ENCODE measurements around the gene ASIC2.
A peak's percentile ranks its signal among the peaks of the same experiment; 100 is the strongest.

The ASIC2 gene

DNA sequence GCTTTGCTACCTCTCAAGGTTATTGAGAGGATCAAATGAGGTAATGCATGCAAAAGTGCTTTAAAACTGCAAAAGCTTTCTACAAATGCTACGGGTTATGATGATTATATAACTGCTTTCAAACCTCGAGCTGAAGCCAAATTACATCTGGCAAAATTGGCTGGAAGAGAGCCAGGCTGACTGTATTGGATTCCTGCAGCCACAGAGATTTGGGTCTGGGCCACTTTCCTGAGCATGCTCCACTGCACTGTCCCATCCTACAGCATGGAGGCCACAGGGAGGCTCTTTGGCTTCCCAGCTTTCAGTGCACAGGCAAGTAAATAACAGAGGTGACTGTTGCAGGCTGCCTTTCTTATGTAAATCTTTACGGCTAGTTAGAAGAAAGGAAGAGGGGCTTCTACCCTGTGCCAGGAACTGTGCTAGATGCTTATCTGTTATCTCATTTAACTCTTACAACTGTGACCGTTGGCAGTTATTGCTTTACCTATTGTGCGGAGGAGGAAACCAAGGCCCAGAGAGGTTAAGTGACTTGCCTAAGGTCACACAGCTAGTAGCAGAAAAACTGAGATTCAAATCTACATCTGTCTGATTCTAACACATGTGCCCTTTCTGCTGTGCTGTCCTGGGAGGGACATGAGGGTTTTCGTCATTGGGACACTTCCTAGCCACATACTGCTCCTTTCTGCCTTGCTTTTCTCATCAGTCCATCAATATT lies 179.7 kb downstream of the ASIC2 start:
- DNase-seq (ENCODE audit: low spot score) = peak; percentile 76

DNA sequence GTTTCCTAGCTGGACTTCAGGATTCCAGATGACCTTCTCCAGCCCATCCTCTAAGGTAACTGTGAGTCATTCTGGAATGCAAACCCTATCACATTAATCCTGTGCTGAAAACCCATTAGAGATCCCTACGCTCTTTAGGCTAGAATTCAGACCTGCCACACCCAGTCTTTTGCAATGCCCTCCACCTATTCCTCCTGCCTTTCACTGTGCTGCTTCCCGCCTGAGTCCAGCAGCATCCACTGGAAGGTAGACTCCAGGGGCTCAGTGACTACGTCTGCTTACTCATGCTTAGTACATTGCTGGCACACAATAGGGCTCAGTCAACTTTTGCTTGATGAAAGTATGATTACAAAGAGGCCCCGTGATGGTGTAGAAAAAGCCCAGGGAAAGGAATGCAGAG lies 180.3 kb downstream of the ASIC2 start:
- no peak for DNase-seq (ENCODE audit: low spot score)

DNA sequence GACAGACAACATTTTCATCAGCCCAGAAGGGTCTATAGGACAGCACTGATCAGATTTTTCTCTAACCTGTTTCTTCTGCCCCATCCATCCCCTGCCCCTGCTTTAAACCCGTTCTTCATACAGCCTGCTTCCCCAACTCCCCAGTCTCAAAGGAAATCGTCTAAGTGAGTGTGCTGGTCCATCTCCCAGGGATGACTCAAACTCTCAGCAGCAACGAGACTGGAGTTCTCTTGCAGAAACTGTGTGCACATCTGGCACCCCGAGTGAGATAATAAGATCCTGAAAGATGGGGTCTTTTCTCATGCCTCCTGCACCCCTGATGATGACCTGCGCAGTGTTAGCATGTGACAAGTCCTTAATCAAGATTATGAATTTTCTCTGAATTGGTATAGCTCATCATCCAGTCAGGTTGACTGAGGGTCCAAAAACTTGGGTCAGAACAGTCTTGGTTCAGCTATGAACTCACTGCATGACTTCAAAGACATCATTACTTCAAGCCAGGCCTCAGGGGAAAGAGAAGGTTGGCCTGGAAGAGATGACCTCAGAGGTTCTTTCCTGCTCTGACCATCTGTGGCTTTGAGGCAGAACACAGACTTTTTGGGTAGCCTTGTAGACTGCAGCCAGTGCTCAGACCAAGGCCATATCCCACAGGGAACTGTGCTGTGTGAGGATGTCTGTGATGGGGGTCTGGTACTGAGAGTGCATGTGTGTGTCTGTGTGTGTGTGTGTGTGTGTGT lies 183.6 kb downstream of the ASIC2 start:
- DNase-seq (ENCODE audit: low spot score) = no peak

DNA sequence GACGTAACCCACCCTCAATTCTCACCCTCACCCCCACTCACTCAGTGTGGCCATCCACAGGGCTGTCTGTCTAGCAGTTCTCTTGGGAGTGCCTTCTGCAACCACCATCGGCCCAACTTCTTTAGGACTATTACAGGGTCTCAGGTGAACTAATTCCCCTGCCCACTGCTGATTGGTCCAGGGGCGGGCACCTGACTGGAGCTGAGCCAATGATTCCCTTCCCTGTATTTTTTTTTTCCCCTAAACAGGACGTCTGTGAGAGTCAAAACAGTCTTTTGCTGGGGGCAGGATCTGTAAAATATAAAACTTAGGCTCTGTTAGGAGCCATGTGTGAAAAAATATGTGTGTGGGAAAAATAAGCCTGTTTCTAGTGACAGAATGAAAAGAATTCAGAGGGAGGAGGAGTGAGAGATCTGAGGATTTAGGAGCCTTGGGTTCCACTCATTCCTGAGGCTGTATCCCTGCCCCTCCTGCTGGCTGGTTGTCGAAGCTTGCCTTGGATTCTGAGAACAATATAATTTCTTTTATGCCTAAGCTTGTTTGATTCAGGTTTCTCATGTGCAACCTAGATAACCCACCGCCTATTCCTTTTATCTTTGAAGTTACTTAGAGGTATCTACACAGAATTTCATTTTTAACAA lies 186.4 kb downstream of the ASIC2 start:
- no peak for DNase-seq (ENCODE audit: low spot score)

DNA sequence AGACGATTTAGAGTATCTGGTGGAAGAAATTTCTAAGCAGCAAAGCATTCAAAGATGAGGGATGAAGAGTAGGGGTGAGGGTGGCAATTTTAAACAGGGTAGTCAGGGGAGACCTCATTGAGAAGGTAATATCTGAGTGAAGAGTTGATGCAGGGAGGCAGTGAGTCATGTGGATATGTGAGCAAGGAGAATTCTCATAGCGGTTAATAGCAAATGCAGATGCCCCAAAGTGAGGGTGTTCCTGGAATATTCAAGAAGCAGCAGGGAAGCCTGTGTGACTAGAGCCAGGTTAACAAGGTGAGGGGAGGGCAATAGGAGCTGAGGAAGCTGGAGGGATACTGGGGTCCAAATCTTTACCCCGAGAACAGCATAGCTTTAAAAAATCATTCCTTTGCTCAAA lies 187.2 kb downstream of the ASIC2 start:
- DNase-seq (ENCODE audit: low spot score) = no peak

DNA sequence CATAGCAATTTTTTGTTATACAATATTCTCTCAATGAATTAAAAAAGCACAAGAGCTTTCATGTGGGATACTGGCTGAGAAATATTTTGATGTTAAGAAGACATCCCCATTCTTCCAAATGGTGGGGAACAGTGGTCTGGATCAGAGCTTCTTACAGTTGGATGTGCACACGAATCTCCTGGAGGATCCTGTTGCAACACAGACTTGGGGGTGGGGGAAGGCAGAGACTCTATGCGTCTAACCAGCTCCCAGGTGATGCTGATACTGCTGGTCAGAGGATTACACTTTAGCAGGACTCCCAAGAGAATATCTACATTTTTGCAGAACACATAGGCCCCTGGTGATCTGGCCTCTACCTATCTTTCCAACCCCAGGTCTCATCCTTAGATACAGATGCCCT lies 193.2 kb downstream of the ASIC2 start:
- DNase-seq (ENCODE audit: low spot score) = no peak

DNA sequence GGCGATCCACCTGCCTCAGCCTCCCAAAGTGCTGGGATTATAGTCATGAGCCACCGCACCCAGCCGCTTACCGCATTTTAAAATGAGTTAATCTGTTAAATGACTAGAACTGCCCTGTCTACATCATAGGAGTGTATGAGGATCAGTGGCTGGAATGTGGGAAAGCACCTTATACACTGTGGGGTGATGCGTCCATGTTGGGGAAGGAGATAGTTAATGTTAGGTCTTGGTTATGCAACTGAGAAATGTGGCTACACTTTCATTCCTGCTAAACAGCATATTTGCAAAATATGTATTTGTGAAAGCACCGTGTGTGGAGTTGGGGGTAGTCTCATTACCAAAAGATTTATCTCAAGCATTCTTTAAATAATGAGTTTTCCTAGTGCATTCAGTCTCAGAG lies 193.8 kb downstream of the ASIC2 start:
- no peak for DNase-seq (ENCODE audit: low spot score)

DNA sequence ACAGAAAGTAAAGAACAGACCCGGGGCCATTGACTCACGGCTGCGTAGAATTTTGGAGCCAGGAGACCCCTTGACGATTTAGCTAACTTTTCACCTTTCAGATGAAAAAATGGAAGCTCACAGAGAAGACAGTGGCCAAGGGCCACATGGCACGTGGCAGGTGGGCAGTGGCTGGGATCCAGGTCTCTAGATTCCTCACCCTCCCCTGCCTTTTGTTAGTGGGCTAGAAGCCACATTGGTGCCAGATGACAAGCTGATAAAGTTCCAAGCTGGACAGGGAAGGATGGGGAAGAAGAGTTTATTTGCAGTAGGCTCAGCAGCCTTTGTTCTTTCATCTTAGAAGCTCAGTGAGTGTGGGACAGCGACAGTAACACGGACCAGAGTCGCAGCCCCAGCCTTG lies 195.7 kb downstream of the ASIC2 start:
- no peak for DNase-seq (ENCODE audit: low spot score)

DNA sequence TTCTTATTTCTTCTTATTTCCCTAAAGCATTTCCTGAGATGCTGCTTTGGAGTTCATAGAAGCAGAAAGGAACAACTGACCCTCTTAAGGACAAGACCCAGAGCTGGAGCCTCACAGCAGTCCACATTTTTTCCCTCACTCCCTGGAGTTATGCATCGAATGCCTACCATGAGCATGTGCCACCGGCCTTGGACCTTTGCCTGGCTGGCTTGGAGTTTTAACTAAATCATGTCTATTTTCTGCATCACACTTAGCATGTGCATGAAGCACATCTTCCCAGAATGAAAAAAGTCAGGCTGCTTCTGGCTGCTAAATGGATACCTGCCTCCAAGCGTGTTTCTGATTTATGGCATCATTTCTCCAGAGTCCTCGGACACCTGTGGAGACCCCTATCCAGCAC lies 196.9 kb downstream of the ASIC2 start:
- no peak for DNase-seq (ENCODE audit: low spot score)

DNA sequence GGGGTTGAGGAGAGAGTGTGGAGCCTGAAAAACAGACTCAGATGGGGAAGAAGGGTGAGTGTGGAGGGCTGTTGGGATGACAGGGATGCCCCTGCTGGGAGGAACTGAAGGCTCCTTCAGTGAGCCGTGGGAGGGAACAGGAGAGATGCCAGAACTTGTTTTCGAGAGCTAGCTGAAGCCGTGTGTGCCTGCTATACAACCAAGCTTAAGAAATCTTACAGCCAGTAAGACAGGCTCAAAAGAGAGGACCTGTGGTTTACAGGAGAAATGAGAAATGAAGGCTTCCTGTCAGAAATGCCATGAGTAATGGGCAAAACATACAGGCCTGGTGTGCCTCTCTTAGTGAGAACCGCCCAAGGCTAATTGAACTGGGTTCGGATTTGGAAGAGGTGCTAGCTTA lies 201.8 kb downstream of the ASIC2 start:
- no peak for DNase-seq (ENCODE audit: low spot score)

DNA sequence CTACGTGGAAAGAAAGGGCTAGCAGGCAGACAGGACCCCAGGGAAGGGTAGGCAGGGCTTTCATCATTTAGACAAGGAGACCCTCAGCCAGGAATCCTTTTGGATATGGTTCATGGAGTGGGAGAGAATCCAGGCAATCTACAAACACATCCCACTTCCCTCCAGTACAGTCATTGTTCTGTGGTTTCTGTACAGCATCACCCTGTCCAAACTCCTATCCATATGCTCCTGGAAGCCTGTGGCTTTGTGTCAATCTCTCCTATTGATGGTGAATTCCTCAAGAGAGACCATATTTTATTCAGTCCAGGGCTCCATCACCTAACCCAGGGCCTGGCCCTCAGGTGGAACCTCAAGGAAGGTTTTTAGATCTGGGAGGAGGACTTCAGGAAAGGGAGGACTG lies 202.3 kb downstream of the ASIC2 start:
- no peak for DNase-seq (ENCODE audit: low spot score)

DNA sequence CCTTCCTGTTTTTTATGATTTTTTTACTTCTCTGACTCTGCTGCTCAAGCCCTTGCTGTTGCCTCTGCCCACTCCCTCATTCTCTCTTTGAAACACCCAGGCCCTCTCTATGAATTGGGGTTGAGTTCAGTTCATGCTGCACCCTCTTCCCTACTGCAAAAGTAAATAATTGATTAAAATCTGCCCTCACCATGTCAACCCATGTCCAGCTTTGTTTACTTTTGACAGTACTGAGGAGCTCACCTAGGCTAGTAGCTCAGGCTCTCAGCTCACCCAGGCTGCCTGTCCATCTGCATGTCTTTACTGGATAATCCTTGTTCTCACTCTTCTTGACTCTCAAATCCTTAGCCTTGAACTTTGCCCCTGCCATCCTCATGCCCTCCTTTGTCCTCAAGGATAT lies 206.2 kb downstream of the ASIC2 start:
- DNase-seq (ENCODE audit: low spot score) = no peak

DNA sequence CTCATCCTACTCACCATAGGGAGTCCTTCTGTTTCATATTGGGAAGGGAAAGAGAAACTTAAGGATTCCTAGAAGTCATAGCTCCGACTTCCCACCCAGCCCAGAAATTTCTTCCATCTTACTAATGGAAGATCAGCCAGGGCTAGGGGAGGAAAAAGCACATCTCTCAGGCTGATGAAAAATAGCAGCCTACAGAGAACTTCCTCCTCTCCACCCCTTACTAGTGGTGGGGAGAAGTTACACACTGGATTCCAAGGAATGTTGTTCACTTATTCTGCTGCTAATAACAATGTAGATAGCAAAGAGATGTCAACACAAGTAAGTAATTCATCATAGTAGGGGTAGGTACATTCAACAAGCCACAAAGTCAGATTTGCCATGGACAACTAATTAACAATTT lies 207.1 kb downstream of the ASIC2 start:
- DNase-seq (ENCODE audit: low spot score) = no peak

DNA sequence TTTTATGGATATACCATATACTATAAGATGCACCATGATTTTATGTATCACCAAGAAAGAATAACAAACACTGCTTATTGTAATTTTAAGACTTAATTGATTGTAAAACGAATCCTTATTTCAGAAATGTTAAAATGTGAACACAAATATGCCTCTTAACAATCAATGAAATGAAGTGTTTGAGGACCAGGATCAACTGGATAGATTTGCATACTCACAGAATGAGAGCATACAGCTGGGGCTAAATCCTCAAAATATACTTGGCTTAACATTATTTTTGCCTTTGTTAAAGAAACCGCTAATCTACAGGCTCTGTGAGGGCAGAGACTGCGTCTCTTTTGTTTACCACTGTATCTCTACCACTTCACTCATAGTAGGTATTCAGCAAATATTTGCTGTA lies 207.8 kb downstream of the ASIC2 start:
- DNase-seq (ENCODE audit: low spot score) = no peak

DNA sequence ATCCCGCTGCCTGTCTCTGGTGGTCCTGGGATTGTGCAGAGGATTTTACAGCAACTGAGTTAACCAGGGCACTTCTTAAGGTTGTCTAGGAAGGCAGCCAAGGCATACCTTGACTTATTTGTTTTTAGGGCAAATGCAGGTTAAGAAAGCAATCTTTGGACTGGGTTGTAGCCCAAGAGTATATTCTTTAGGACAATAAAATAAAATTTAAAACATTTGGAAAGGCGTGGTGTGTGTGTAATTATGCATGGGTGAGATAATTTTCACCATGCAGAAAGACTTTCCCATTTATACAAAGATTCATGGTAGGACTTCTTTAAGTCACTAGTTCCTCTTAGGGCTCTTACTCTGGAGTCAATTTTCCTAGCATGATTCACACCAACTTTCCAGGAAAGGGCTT lies 208.3 kb downstream of the ASIC2 start:
- DNase-seq (ENCODE audit: low spot score) = no peak

DNA sequence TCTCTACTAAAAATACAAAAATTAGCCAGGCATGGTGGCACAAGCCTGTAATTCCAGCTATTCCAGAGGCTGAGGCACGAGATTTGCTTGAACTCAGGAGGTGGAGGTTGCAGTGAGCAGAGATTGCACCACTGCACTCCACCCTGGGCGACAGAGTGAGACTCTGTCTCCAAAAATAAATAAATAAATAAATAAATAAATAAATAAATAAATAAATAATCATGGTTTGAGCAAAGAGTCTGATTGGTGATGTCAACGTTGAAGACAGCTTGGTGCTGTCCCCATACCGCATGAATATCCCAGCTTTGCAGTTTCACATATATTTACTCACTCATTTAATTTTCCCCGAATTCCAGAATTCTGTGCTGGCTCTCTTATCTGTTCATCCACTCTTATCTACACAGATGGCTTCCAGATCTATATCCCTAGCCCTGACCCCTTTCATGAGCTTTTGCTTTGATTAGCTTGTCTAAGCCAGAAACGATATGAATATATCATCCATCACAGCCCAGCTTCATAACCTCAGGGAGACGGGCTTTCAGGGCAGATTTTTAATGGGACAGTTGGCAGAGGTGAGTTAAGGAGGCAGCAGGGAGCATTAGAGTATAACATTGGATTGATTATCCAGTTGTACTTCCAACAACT lies 210.4 kb downstream of the ASIC2 start:
- no peak for DNase-seq (ENCODE audit: low spot score)

DNA sequence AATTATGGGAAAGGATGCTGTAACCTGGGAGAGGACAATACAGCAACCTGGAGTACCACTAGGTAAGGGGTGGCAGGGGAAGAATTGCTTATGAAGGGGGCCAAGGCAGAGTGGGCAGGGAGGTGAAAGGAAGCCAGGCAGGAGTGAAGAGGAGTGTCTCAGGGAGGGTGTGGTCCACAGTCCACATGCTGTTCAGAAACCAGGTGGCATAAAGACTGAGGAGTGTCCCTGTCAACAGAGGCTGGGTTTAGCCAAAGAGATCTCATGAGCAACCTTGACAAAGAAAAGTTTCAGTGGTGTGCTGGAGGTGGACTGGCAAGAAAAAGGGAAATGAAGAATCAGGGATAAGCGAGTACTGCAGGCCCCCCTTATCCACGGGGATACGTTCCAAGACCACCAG lies 213.0 kb downstream of the ASIC2 start:
- DNase-seq (ENCODE audit: low spot score) = no peak

DNA sequence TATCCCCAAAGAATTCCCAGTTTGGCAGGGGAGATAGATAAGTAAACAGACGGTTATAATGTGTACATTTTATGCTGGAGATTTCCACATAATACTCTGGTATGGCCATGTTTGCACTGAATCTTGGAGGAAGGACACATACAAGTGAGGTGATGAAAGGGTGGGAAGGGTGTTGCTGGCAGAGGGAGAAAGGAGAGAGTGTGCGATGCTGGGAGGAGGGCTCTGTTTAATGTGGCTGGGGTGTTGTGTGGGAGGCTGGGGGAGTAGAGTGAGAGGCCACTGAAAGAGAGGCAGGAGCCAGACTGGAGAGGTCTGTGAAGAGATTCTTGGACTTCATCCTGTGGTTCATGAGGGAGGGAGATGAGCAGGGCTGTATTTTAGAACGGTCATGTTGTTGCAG lies 213.9 kb downstream of the ASIC2 start:
- no peak for DNase-seq (ENCODE audit: low spot score)

DNA sequence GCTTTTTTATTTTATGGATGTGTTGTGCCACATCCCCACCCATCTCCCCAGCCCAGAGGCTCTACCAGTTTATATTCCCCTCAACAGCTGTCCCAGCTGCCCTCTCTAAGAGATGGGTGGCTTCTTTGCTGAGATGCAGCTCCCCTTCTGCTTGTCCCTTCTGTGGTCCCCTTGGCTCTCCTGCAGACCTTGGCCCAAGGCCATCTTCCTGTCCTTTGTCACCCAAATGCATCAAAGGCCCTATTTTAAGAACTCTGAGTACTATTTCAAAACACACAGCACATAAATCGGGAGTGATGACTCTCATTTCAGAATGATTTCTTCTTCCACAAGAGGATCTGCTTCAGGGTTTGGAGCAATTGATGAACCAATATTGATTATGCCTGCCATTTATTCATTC lies 216.1 kb downstream of the ASIC2 start:
- no peak for DNase-seq (ENCODE audit: low spot score)

DNA sequence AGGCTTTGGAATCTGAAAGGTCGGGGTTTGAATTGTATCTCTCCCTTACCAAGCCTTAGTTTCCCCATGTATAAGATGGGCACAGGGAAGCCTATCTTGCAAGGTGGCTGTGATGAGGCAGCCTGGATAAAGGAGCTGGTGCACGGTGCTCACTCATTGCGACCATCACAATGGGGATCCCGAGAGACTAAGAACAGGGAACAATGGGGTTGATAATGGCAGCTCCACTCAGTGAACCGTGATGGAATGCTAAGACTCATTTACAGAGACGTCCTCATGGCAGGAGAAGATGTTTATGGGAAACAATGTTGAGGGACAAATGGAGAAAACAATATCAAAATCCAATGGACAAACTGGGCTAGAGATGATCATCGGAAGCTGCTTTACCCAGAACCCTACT lies 219.7 kb downstream of the ASIC2 start:
- DNase-seq (ENCODE audit: low spot score) = no peak

DNA sequence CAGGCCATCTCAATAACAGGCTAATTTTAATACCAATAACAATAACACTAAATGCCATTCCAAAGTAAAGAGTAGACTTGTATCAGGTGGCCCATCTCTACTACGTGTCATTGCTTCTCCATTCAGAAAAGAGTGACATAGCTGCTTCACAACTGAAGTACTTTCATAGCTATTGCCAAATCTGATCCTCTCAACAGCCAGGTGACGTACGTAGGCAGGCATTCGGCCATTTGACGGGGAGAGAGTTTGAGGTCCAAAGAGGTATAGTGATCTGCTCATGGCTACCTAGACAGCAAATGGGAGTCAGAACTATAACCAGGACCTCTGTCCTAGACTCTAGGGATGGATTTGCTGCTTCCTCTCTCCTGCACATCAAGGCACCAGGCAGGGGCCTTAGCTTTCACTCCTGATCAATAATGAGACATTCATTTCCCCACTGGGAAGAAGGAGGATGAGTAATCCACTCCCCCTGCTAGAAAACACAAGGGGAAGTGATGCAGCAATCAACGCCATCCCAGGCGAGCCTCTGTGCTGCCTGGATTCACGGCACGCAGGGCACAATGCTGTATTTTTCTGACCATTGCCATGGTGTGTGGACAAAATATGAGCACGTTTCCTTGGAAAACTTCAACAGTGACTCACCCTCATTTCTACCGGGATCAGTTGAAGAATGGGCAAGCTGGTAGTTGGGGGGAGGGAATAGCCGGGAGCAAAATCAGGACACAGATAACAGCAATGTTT lies 220.5 kb downstream of the ASIC2 start:
- DNase-seq (ENCODE audit: low spot score) = no peak

DNA sequence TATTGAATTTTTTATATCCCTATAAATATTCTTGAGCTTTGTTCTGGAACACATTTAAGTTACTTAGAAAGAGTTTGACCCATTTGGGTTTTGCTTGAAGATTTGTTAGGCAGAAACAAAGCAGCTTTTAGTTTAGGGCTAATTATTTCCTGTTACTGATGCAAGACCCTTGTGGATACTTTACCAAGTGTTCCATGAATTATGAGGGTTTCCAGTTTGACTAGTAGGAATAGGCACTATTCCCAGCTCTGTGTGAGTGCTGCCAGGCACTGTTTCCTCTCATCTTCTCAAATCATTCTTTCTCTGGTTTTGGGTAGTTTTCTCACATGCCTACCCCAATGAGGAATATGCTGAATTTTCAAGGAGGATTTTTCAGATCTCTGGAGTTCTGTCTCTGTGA lies 221.4 kb downstream of the ASIC2 start:
- DNase-seq (ENCODE audit: low spot score) = no peak

Data from left forelimb (tissue), 1 donor.